K562 (cell line): ENCODE results near the gene PRRT1. TPM values are rescaled to one million over a fixed set of nuclear protein-coding genes. Genes with fewer than 3 reads are reported as not detected.

Experiments
- ETV1 ChIP-seq: fragments of 450-650 bp; conservative IDR thresholded peaks from 2 replicates; pipeline ENCODE4 v1.6.1; 2016; ENCODE audit warnings: missing genetic modification characterization, control low read depth, low read depth, missing compliant biosample characterization
- PYGO2 ChIP-seq: fragments of 450-650 bp; IDR thresholded peaks from 2 replicates; pipeline ENCODE4 v1.6.1; 2016; ENCODE audit warnings: mild to moderate bottlenecking, missing genetic modification characterization, moderate library complexity, missing compliant biosample characterization
- SP1 ChIP-seq: sonication (generic); formaldehyde crosslinking; IDR thresholded peaks from 2 replicates; pipeline ENCODE4 v1.8.1; 2022; ENCODE audit warnings: mild to moderate bottlenecking, missing genetic modification reagents
- SRF ChIP-seq, 2 experiments: fragments of 250-450, 450-650 bp in 1 of 2; sonication (Bioruptor Pico) in 1 of 2; sonication (generic) in 1 of 2; formaldehyde crosslinking; IDR thresholded peaks; 2 replicates each; pipeline versions ENCODE4 v1.5.0 to v1.5.1; 2020 to 2022; ENCODE audit warnings: mild to moderate bottlenecking in 1 of 2, missing genetic modification reagents in 1 of 2
- ZNF41 ChIP-seq: fragments of 250-450 bp; sonication (Bioruptor Pico); conservative IDR thresholded peaks from 2 replicates; pipeline ENCODE4 v1.4.0; 2020; ENCODE audit warnings: mild to moderate bottlenecking
- ZNF76 ChIP-seq: fragments of 250-450 bp; sonication (Bioruptor Pico); IDR thresholded peaks from 2 replicates; pipeline ENCODE4 v1.4.0; 2020; ENCODE audit warnings: mild to moderate bottlenecking, moderate library complexity, borderline replicate concordance
- polyA plus RNA-seq, 8 experiments: library from polyadenylated mRNA; depleted of rRNA in 4 of 8; stranded (reverse) in 5 of 8; unstranded in 3 of 8; fragments of >200 nt; fragmentation: Nextera tagmentation in 2 of 8; fragmentation: Illumina TruSeq in 1 of 8; extraction: Ambion mirVana in 2 of 8; extraction: Trizol in 1 of 8; gene quantifications; 2 replicates each; pipeline versions ENCODE4 v1.2.1 to v1.2.3, GENCODE V29; 2011 to 2014; ENCODE audit warnings: inconsistent platforms in 1 of 8, missing spikeins in 1 of 8
- total RNA-seq, 7 experiments: library from RNA; depleted of rRNA in 6 of 7; stranded (reverse); fragments of >200 nt in 6 of 7; fragmentation: Illumina TruSeq in 2 of 7; extraction: Trizol in 2 of 7; gene quantifications; 2 replicates each; pipeline versions ENCODE4 v1.2.1 to v1.2.3, GENCODE V29; 2011 to 2021; ENCODE audit warnings: low replicate concordance in 1 of 7
- TF ChIP-seq, protein P1 (sequence below): sonication (generic); formaldehyde crosslinking; IDR thresholded peaks from 2 replicates; pipeline ENCODE4 v1.8.1; 2023; ENCODE audit warnings: missing genetic modification reagents, mild to moderate bottlenecking, borderline replicate concordance
- TF ChIP-seq, protein P2 (sequence below): fragments of 250-450 bp; sonication (Bioruptor Pico); IDR thresholded peaks from 2 replicates; pipeline ENCODE4 v1.4.0; 2020
- TF ChIP-seq, protein P3 (sequence below), 2 experiments: fragments of 200-800 bp in 1 of 2; sonication (Bioruptor generic) in 1 of 2; sonication (generic) in 1 of 2; formaldehyde crosslinking in 1 of 2; IDR thresholded peaks in 1 of 2; conservative IDR thresholded peaks in 1 of 2; 2 replicates each; pipeline versions ENCODE4 v1.5.0 to v1.6.1; 2016 to 2020; ENCODE audit warnings: missing compliant biosample characterization in 1 of 2, missing genetic modification characterization in 1 of 2, missing genetic modification reagents in 1 of 2
- TF ChIP-seq, protein P4 (sequence below): sonication (generic); formaldehyde crosslinking; IDR thresholded peaks from 2 replicates; pipeline ENCODE4 v1.8.0; 2022; ENCODE audit warnings: mild to moderate bottlenecking, low read depth, missing genetic modification reagents

The PRRT1 gene
- total and polyA plus RNA-seq, 9 of the 15 experiments (the other 6 are each of a cell fraction or from before 2014, with no cell fraction given) = 0.14 to 3.5 (median 0.41) TPM

DNA sequence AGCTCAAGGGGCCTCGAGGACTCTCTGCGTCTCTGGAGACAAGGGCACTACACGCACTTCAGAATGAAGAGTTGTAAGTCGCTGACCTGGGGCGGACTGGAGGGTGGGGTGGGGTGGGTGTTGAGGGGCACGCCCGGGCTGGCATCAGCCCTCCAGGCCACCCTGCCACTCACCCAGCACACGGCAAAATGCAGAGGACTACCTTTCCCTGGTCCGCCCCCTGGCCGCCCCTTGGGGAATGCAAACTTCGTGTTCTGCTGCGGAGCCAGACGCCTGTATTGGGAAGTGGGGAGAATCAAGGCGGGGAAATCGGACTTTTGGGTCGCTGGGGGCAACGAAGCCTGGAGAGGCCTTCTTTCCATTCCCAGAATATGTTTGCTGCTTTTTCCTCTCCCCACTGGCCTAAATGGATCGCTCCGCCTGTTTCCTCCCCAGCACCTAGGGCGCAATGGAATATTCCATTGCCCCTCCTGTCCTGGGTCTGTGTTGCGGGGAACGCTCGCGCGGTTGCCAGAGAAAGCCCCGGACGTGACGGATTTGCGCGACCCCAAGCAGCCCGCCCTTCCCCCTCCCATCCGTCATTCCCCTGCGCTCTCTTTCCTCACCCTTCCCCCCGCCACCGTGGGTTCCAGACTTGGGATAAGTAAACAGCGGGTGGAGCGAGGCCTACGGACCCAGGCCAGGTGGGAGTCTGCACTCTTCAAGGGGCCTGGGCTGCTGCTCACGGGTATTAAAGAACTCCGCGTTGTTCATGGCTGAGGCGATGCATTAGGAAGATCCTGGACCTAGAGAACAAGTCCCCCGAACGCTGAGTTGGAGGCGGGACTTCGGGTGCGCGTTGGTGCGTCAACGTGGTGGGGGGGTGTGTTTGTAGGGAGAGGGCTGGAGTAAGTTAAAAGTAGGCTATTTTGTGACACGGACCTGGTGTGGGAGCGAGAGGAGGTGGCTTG lies 2.1 kb upstream of the PRRT1 start, which contains the start of gene PPT2 (continued):
- TF ChIP-seq, protein P1, sequence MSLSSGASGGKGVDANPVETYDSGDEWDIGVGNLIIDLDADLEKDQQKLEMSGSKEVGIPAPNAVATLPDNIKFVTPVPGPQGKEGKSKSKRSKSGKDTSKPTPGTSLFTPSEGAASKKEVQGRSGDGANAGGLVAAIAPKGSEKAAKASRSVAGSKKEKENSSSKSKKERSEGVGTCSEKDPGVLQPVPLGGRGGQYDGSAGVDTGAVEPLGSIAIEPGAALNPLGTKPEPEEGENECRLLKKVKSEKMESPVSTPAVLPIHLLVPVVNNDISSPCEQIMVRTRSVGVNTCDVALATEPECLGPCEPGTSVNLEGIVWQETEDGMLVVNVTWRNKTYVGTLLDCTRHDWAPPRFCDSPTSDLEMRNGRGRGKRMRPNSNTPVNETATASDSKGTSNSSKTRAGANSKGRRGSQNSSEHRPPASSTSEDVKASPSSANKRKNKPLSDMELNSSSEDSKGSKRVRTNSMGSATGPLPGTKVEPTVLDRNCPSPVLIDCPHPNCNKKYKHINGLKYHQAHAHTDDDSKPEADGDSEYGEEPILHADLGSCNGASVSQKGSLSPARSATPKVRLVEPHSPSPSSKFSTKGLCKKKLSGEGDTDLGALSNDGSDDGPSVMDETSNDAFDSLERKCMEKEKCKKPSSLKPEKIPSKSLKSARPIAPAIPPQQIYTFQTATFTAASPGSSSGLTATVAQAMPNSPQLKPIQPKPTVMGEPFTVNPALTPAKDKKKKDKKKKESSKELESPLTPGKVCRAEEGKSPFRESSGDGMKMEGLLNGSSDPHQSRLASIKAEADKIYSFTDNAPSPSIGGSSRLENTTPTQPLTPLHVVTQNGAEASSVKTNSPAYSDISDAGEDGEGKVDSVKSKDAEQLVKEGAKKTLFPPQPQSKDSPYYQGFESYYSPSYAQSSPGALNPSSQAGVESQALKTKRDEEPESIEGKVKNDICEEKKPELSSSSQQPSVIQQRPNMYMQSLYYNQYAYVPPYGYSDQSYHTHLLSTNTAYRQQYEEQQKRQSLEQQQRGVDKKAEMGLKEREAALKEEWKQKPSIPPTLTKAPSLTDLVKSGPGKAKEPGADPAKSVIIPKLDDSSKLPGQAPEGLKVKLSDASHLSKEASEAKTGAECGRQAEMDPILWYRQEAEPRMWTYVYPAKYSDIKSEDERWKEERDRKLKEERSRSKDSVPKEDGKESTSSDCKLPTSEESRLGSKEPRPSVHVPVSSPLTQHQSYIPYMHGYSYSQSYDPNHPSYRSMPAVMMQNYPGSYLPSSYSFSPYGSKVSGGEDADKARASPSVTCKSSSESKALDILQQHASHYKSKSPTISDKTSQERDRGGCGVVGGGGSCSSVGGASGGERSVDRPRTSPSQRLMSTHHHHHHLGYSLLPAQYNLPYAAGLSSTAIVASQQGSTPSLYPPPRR = peak; percentile 90
- no peak for TF ChIP-seq ZNF41 (CRISPR knock-in tag)
- TF ChIP-seq SRF (CRISPR knock-in tag; IDR thresholded peaks at IDR 0.05) = peak in 1 of 2 experiments; percentile 51; a peak in 1 of 4 replicates
- TF ChIP-seq, protein P2, sequence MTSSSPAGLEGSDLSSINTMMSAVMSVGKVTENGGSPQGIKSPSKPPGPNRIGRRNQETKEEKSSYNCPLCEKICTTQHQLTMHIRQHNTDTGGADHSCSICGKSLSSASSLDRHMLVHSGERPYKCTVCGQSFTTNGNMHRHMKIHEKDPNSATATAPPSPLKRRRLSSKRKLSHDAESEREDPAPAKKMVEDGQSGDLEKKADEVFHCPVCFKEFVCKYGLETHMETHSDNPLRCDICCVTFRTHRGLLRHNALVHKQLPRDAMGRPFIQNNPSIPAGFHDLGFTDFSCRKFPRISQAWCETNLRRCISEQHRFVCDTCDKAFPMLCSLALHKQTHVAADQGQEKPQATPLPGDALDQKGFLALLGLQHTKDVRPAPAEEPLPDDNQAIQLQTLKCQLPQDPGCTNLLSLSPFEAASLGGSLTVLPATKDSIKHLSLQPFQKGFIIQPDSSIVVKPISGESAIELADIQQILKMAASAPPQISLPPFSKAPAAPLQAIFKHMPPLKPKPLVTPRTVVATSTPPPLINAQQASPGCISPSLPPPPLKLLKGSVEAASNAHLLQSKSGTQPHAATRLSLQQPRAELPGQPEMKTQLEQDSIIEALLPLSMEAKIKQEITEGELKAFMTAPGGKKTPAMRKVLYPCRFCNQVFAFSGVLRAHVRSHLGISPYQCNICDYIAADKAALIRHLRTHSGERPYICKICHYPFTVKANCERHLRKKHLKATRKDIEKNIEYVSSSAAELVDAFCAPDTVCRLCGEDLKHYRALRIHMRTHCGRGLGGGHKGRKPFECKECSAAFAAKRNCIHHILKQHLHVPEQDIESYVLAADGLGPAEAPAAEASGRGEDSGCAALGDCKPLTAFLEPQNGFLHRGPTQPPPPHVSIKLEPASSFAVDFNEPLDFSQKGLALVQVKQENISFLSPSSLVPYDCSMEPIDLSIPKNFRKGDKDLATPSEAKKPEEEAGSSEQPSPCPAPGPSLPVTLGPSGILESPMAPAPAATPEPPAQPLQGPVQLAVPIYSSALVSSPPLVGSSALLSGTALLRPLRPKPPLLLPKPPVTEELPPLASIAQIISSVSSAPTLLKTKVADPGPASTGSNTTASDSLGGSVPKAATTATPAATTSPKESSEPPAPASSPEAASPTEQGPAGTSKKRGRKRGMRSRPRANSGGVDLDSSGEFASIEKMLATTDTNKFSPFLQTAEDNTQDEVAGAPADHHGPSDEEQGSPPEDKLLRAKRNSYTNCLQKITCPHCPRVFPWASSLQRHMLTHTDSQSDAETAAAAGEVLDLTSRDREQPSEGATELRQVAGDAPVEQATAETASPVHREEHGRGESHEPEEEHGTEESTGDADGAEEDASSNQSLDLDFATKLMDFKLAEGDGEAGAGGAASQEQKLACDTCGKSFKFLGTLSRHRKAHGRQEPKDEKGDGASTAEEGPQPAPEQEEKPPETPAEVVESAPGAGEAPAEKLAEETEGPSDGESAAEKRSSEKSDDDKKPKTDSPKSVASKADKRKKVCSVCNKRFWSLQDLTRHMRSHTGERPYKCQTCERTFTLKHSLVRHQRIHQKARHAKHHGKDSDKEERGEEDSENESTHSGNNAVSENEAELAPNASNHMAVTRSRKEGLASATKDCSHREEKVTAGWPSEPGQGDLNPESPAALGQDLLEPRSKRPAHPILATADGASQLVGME = 0 out of 2 replicates have a peak, but pooled peaks have one; percentile 15
- no peak for TF ChIP-seq ZNF76 (CRISPR knock-in tag)
- TF ChIP-seq ETV1 (tag) = peak; percentile 92
- TF ChIP-seq PYGO2 (tag) = no peak
- TF ChIP-seq, protein P3, sequence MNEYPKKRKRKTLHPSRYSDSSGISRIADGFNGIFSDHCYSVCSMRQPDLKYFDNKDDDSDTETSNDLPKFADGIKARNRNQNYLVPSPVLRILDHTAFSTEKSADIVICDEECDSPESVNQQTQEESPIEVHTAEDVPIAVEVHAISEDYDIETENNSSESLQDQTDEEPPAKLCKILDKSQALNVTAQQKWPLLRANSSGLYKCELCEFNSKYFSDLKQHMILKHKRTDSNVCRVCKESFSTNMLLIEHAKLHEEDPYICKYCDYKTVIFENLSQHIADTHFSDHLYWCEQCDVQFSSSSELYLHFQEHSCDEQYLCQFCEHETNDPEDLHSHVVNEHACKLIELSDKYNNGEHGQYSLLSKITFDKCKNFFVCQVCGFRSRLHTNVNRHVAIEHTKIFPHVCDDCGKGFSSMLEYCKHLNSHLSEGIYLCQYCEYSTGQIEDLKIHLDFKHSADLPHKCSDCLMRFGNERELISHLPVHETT (CRISPR knock-in tag; conservative IDR thresholded peaks at IDR 0.05 in 1 of 2, IDR thresholded peaks at IDR 0.05 in 1 of 2) = 0 out of 4 replicates have a peak, but pooled peaks of 1 of the 2 experiments have one; percentile 32
- TF ChIP-seq, protein P4, sequence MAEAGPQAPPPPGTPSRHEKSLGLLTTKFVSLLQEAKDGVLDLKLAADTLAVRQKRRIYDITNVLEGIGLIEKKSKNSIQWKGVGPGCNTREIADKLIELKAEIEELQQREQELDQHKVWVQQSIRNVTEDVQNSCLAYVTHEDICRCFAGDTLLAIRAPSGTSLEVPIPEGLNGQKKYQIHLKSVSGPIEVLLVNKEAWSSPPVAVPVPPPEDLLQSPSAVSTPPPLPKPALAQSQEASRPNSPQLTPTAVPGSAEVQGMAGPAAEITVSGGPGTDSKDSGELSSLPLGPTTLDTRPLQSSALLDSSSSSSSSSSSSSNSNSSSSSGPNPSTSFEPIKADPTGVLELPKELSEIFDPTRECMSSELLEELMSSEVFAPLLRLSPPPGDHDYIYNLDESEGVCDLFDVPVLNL (CRISPR knock-in tag) = 0 out of 2 replicates have a peak, but pooled peaks have one; percentile 5
- TF ChIP-seq SP1 = peak; percentile 83
